NCI-H82 (cell line): ENCODE results near the gene GHR.

ENCODE experiments used
- DNase-seq: peaks from one replicate; lab custom pipeline; 2025; lab: John Stamatoyannopoulos, UW

The GHR gene

GRCh38 chr5:42604171-42604711, 181.0 kb downstream of the GHR start:
- DNase-seq = no peak

- DNase-seq = no peak
These were observed 182.3 kb downstream of the GHR start for GRCh38 chr5:42605490-42605889.

GRCh38 chr5:42606464-42606869, 183.2 kb downstream of the GHR start:
- DNase-seq = no peak

GRCh38 chr5:42611437-42611836, 188.2 kb downstream of the GHR start:
- no peak for DNase-seq

GRCh38 chr5:42612750-42613366, 189.6 kb downstream of the GHR start:
- no peak for DNase-seq

- DNase-seq = no peak
These were observed 191.3 kb downstream of the GHR start for GRCh38 chr5:42614509-42614908.

- DNase-seq = peak; percentile 1
These were observed 197.5 kb downstream of the GHR start for GRCh38 chr5:42620579-42621216.

- no peak for DNase-seq
These were observed 198.0 kb downstream of the GHR start for GRCh38 chr5:42621242-42621641.

GRCh38 chr5:42621662-42622061, 198.4 kb downstream of the GHR start:
- DNase-seq = no peak

GRCh38 chr5:42624912-42625311, 201.7 kb downstream of the GHR start:
- DNase-seq = no peak

- DNase-seq = no peak
These were observed 203.2 kb downstream of the GHR start for GRCh38 chr5:42626462-42626861.

- no peak for DNase-seq
These were observed 205.6 kb downstream of the GHR start for GRCh38 chr5:42628821-42629220.

- no peak for DNase-seq
These were observed 206.0 kb downstream of the GHR start for GRCh38 chr5:42629284-42629683.

GRCh38 chr5:42631241-42631640, 208.0 kb downstream of the GHR start:
- no peak for DNase-seq

- DNase-seq = no peak
These were observed 209.2 kb downstream of the GHR start for GRCh38 chr5:42632354-42632900.

- no peak for DNase-seq
These were observed 211.3 kb downstream of the GHR start for GRCh38 chr5:42634575-42634974.

GRCh38 chr5:42636425-42636824, 213.2 kb downstream of the GHR start:
- peak; percentile 2 for DNase-seq

- no peak for DNase-seq
These were observed 213.7 kb downstream of the GHR start for GRCh38 chr5:42636946-42637345.

- no peak for DNase-seq
These were observed 215.7 kb downstream of the GHR start for GRCh38 chr5:42638972-42639371.

- DNase-seq = no peak
These were observed 217.6 kb downstream of the GHR start for GRCh38 chr5:42640835-42641234.

- DNase-seq = no peak
These were observed 218.2 kb downstream of the GHR start for GRCh38 chr5:42641336-42642005.

- no peak for DNase-seq
These were observed 218.8 kb downstream of the GHR start for GRCh38 chr5:42642006-42642405.

GRCh38 chr5:42643360-42643759, 220.1 kb downstream of the GHR start:
- DNase-seq = no peak
